Lower lobe of right lung (tissue), 2 donors: ENCODE measurements around the gene PHACTR2. TPM values are rescaled to one million over a fixed set of nuclear protein-coding genes. Genes with fewer than 3 reads are reported as not detected.

Source experiments
- ATAC-seq, 2 donors: fragments of 200-7000 bp; cut with Tn5 transposase; one replicate each; pipeline ENCODE4 v1.9.1; 2020 to 2022; ENCODE audit warnings: mild to moderate bottlenecking in 2 of 2, moderate library complexity in 2 of 2
- DNase-seq: peaks from one replicate; pipeline ENCODE4 v3.0.0-alpha.2; 2020
- H3K27ac ChIP-seq: fragments of 200-600 bp; one replicate; pipeline ENCODE4 v1.8.0; 2022
- H3K27me3 ChIP-seq: fragments of 200-600 bp; one replicate; pipeline ENCODE4 v1.8.0; 2022; ENCODE audit warnings: low read depth
- H3K36me3 ChIP-seq: fragments of 200-600 bp; one replicate; pipeline ENCODE4 v1.8.0; 2022; ENCODE audit warnings: mild to moderate bottlenecking
- H3K4me1 ChIP-seq: fragments of 200-600 bp; one replicate; pipeline ENCODE4 v1.8.0; 2022
- H3K4me3 ChIP-seq: fragments of 200-600 bp; one replicate; pipeline ENCODE4 v1.8.0; 2022; ENCODE audit warnings: mild to moderate bottlenecking
- H3K9me3 ChIP-seq: fragments of 200-600 bp; one replicate; pipeline ENCODE4 v1.8.0; 2022
- intact Hi-C: fragments of 100-400 bp; cut with DNase I; formaldehyde crosslinking; loops from one replicate; pipeline ENCODE4 v1.11.0; 2022
- total RNA-seq: library from RNA; stranded (reverse); fragmentation: NEBNext Ultra II Directional; extraction: Animal tissue kit (Norgen Biotek cat#: 25700); gene quantifications from one replicate; pipeline ENCODE4 v1.2.1, GENCODE V29; 2021
- TF ChIP-seq, protein P1 (sequence below): fragments of 200-600 bp; IDR thresholded peaks from one replicate; pipeline ENCODE4 v1.8.0; 2022; ENCODE audit warnings: antibody characterized with exemption, mild to moderate bottlenecking
- donor health status: DM: no; HTN: yes; CAD: no; lungs with severe emphysema.

Gene PHACTR2
- total RNA-seq, 1 donor from 2014 or later: 115 TPM

DNA sequence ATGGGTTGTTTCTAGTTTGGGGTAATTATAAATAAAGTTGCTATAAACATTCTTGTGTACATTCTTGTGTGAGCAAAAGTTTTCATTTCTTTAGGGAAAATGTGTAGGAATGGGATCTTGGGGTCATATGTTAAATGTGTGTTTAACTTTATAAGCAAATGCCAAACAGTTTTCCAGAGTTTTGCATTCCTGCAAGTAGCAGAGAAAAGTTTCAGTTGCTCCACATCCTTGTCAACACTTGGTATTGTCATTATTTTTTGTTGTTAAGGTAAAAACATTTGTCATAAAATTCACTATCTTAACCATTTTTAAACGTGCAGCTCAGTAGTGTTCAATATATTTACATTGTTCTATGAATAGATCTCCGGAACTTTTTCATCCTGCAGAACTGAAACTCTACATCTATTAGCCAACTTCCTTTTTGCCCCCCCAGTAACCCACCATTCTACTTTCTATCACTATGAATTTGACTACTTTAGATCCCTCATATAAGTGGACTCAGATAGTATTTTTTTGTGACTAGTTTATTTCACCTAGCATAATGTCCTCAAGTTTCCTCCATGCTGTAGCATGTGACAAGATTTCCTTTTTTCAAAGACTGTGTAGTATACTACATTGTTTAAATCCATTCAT, 48.4 kb downstream of the PHACTR2 start:
- TF ChIP-seq, protein P1, sequence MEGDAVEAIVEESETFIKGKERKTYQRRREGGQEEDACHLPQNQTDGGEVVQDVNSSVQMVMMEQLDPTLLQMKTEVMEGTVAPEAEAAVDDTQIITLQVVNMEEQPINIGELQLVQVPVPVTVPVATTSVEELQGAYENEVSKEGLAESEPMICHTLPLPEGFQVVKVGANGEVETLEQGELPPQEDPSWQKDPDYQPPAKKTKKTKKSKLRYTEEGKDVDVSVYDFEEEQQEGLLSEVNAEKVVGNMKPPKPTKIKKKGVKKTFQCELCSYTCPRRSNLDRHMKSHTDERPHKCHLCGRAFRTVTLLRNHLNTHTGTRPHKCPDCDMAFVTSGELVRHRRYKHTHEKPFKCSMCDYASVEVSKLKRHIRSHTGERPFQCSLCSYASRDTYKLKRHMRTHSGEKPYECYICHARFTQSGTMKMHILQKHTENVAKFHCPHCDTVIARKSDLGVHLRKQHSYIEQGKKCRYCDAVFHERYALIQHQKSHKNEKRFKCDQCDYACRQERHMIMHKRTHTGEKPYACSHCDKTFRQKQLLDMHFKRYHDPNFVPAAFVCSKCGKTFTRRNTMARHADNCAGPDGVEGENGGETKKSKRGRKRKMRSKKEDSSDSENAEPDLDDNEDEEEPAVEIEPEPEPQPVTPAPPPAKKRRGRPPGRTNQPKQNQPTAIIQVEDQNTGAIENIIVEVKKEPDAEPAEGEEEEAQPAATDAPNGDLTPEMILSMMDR: no peak
- H3K9me3 ChIP-seq: no peaks in the 10 kb centered on the region
- peaks cover under 1% of the 10 kb centered on the region for H3K36me3 ChIP-seq
- no peaks in the 10 kb centered on the region for H3K27me3 ChIP-seq
- ATAC-seq (no peak), DNase-seq (no peak)
- H3K4me3 ChIP-seq: no peak overlapping the region
- intact Hi-C loops: no loop called here
- H3K4me1 ChIP-seq: no peaks in the 10 kb centered on the region
- H3K27ac ChIP-seq: no peak overlapping the region

DNA sequence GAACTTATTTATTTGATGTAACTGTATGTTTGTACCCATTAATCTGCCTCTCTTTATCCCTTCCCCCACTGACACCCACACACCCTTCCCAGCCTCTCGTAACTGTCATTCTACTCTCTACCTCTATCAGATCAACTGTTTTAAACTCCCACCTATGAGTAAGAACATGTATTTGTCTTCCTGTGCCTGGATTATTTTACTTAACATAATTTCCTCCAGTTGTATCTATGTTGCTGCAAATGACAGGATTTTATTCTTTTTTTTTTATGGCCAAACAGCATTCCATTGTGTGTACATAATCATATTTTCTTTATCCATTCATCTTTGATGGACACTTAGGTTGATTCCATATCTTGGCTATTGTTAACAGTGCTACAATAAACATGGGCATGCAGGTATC, 49.3 kb downstream of the PHACTR2 start:
- TF ChIP-seq, protein P1: no peak
- peaks cover 4% of the 10 kb centered on the region for H3K4me1 ChIP-seq
- ATAC-seq (no peak), DNase-seq (no peak)
- H3K27me3 ChIP-seq: no peaks in the 10 kb centered on the region
- no peaks in the 10 kb centered on the region for H3K9me3 ChIP-seq
- intact Hi-C loops: no loop called here
- H3K36me3 ChIP-seq: no peaks in the 10 kb centered on the region
- H3K4me3 ChIP-seq: no peak overlapping the region
- no peak overlapping the region for H3K27ac ChIP-seq

DNA sequence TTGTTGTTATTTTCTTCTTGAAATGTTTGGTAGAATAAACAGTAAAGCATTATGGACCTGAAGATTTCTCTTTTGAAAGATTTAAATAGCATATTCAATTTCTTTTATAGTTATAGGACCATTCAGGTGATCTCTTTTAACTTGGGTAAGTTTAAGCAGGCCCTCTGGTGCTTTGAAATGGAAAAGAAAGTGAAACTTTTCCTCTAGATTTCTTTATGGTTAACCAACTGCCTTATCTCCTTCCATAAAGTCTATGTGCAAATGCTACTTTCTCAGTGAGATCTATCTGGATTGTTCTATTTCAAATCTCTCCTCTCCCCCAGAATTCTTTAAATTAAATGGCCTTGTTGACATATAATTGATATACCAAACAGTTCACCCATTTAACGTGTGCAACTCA, 54.0 kb downstream of the PHACTR2 start:
- peaks cover 47% of the 10 kb centered on the region for H3K4me1 ChIP-seq
- H3K4me3 ChIP-seq: no peak overlapping the region
- DNase-seq: no peak
- TF ChIP-seq, protein P1: no peak
- no peak overlapping the region for H3K27ac ChIP-seq
- no peaks in the 10 kb centered on the region for H3K9me3 ChIP-seq
- no peaks in the 10 kb centered on the region for H3K27me3 ChIP-seq
- ATAC-seq: no peak
- H3K36me3 ChIP-seq: no peaks in the 10 kb centered on the region
- intact Hi-C loops: no loop called here

DNA sequence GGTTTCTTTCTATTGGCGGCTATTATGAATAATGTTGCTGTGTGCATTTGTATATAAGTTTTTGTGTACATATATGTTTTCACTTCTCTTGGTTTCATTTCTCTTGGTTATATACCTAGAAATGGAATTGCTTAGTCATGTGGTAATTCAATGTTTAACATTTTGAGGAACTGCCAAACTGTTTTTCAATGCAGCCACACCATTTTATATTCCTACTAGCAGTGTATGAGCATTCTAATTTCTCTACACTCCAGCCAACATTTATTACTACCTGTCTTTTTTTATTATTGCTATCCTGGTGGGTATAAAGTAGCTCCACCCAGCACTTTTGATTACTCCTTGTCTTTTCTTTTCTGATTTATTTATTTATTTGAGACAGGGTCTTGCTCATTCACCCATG, 54.8 kb downstream of the PHACTR2 start:
- Histone ChIP-seq H3K9me3 (no peaks in the 10 kb centered on the region), H3K27ac (no peak overlapping the region), H3K27me3 (no peaks in the 10 kb centered on the region), H3K4me3 (no peak overlapping the region), H3K4me1 (peaks cover 47% of the 10 kb centered on the region), H3K36me3 (no peaks in the 10 kb centered on the region)
- intact Hi-C loops: no loop called here
- TF ChIP-seq, protein P1: no peak
- DNase-seq (no peak), ATAC-seq (no peak)

DNA sequence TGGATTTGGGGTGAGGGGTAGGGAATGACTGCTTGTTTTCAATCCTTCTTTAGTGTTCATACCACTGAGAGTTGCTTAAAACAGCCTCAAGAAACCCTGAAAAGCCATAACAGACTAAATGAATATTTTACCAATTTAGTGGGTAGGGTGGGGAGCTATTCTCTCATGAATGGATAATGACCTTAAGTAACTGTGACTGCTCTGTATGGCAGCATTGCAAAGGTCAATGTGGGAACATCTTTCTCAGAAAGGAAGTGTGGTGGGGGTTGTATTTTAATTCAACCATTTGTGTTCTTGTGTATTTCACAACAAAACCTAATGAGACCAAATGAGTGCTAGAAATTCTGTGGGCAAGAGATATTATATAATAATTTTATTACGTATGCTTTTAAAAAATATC, 55.7 kb downstream of the PHACTR2 start:
- Histone ChIP-seq H3K4me1 (peaks cover 47% of the 10 kb centered on the region), H3K27me3 (no peaks in the 10 kb centered on the region), H3K9me3 (no peaks in the 10 kb centered on the region), H3K4me3 (no peak overlapping the region), H3K27ac (no peak overlapping the region), H3K36me3 (no peaks in the 10 kb centered on the region)
- peak in 1 of 2 donors; percentile 38 for ATAC-seq
- DNase-seq: no peak
- intact Hi-C loops: no loop called here
- TF ChIP-seq, protein P1: no peak
